Hair follicle dermal papilla cell (primary cell): Measurements from ENCODE around the gene SF3B6. TPM values are rescaled to one million over a fixed set of nuclear protein-coding genes. Genes with fewer than 3 reads are reported as not detected.

ENCODE experiments used
- small RNA-seq: library from RNA; depleted of rRNA; stranded (forward); fragments of <200 nt; gene quantifications from one replicate; pipeline ENCODE3, GENCODE V24; 2012
- total RNA-seq: library from RNA; depleted of rRNA; stranded (reverse); fragments of >200 nt; gene quantifications from 2 replicates; pipeline ENCODE4 v1.2.3, GENCODE V29; 2012

The SF3B6 gene
- 57.9 and 70.6 TPM in 2 replicates for total RNA-seq

GRCh38 chr2:24075915-24076848, at the start of gene SF3B6:
SF3B6 (minus strand) TSS chr2:24076326; CDS start chr2:24076229, 97 bp downstream.

GRCh38 chr2:24123195-24123921, 47.2 kb upstream of the SF3B6 start, which contains the start of the genes FAM228B and PFN4:
FAM228B (plus strand) TSS chr2:24123469; CDS start chr2:24124362, 893 bp downstream.
PFN4 (minus strand) TSS chr2:24123334; CDS start chr2:24122535, 799 bp downstream.

GRCh38 chr2:24084386-24085199, 8.5 kb upstream of the SF3B6 start, which contains the start of gene TP53I3:
TP53I3 (minus strand) TSS chr2:24084834; CDS start chr2:24084326, 508 bp downstream.

GRCh38 chr2:24049485-24050021, 26.6 kb downstream of the SF3B6 start, which contains the start of gene FKBP1B:
FKBP1B (plus strand) TSS chr2:24049741; CDS start chr2:24049850, 109 bp downstream.

GRCh38 chr2:24046930-24047702, 29.0 kb downstream of the SF3B6 start, which contains the start of gene WDCP:
WDCP (minus strand) TSS chr2:24047391; CDS start chr2:24039494, 7,897 bp downstream.

Small RNA genes lying within 50 kb of the gene (small RNA-seq; reads per million reads assigned to genes)
- gene RNU6-370P: 0.33 reads per million

Other genes starting within 250 kb of the SF3B6 start
- 11.1 and 16.4 TPM in 2 replicates for gene ATAD2B, start 149.2 kb downstream of the SF3B6 start, total RNA-seq
- 13.1 and 16.4 TPM in 2 replicates for gene UBXN2A, start 135.9 kb downstream of the SF3B6 start, total RNA-seq
- gene MFSD2B, start 66.2 kb downstream of the SF3B6 start, total RNA-seq: 0.12 and 0.16 TPM in 2 replicates
- 7.5 and 8.4 TPM in 2 replicates for gene WDCP, start 28.9 kb downstream of the SF3B6 start, total RNA-seq
- 5.2 TPM in 2 replicates for gene FKBP1B, start 26.6 kb downstream of the SF3B6 start, total RNA-seq
- gene TP53I3, start 8.5 kb upstream of the SF3B6 start, total RNA-seq: 47.4 and 50.8 TPM in 2 replicates
- 0.16 and 0.97 TPM in 2 replicates for gene PFN4, start 47.0 kb upstream of the SF3B6 start, total RNA-seq
- 8.0 and 10.1 TPM in 2 replicates for gene FAM228B, start 47.1 kb upstream of the SF3B6 start, total RNA-seq
- gene FAM228A, start 98.7 kb upstream of the SF3B6 start, total RNA-seq: 0.24 and 0.32 TPM in 2 replicates